AG09319 (cell line): ENCODE measurements around the gene CYP27A1.
A peak's percentile ranks its signal among the peaks of the same experiment; 100 is the strongest.

Experiments
- DNase-seq: peaks from one replicate; pipeline ENCODE4 v3.0.0-alpha.2; 2010; ENCODE audit warnings: low read depth; ENCODE audit errors: extremely low read depth
- TF ChIP-seq, protein P1 (sequence below): IDR thresholded peaks from 2 replicates; pipeline ENCODE4 v1.5.1; 2011; ENCODE audit warnings: low read depth, mild to moderate bottlenecking, inconsistent platforms, low read length, moderate library complexity

The CYP27A1 gene

DNA sequence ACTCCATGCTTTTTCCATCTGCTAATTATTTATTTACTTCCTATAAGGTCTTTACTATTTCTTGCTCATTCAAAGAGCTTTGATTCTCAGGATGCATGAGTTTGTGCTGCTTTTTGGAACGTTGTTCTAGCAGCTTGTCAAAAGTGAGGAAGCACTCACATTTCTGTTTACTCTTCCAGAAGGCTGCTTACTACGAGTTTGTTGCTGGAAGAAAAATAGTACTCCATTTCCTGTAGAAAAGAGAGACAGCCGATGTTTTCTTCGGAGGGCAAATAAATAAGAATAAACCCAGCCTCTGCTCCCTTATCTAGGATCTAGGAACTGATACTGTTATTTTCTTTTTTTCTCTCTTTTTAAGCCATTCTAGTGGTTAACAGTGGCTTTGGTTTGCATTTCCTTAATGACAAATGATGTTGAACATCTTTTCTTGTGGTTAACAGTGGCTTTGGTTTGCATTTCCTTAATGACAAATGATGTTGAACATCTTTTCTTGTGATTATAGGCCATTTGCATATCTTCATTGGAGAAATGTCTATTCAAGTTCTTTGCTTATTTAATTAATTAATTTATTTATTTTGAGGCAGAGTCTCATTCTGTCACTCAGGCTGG lies 20.5 kb downstream of the CYP27A1 start:
- TF ChIP-seq, protein P1, sequence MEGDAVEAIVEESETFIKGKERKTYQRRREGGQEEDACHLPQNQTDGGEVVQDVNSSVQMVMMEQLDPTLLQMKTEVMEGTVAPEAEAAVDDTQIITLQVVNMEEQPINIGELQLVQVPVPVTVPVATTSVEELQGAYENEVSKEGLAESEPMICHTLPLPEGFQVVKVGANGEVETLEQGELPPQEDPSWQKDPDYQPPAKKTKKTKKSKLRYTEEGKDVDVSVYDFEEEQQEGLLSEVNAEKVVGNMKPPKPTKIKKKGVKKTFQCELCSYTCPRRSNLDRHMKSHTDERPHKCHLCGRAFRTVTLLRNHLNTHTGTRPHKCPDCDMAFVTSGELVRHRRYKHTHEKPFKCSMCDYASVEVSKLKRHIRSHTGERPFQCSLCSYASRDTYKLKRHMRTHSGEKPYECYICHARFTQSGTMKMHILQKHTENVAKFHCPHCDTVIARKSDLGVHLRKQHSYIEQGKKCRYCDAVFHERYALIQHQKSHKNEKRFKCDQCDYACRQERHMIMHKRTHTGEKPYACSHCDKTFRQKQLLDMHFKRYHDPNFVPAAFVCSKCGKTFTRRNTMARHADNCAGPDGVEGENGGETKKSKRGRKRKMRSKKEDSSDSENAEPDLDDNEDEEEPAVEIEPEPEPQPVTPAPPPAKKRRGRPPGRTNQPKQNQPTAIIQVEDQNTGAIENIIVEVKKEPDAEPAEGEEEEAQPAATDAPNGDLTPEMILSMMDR: no peak
- no peak for DNase-seq

DNA sequence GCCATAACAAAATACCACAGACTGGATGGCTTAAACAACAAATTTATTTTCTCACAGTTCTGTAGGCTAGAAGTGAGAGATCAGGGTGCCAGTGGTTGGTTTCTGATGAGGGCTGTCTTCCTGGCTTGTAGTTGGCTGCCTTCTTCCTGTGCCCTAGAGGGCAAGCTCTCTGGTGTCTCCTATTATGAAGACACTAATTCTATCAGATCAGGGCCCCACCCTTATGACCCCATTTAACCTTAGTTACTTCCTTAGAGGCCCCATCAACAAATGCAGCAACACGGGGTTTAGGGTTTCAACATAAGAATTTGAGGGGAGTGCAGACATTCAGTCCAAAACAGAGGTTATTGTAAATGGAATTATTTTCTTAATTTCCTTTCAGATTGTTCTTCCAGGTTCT lies 22.9 kb downstream of the CYP27A1 start:
- no peak for DNase-seq
- TF ChIP-seq, protein P1: no peak

DNA sequence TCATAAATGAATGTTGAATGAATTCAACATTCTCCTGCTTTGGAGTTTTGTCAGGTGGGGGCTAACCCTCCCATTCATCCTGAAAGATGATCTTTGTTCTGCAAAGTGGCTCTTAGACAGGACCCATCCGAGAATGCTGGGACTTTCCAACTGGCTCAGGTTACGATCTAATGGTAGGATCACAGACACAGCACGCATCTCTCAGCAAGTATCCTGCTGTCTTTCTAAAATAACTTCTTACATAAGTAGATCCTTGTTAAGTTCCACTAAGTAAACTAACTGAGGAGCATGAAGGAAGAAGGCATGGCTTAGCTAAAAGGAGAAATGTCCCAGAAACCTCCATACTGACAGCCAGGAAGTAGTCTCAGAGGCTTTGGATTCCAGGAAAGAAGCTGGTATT lies 23.7 kb downstream of the CYP27A1 start:
- TF ChIP-seq, protein P1: no peak
- no peak for DNase-seq

DNA sequence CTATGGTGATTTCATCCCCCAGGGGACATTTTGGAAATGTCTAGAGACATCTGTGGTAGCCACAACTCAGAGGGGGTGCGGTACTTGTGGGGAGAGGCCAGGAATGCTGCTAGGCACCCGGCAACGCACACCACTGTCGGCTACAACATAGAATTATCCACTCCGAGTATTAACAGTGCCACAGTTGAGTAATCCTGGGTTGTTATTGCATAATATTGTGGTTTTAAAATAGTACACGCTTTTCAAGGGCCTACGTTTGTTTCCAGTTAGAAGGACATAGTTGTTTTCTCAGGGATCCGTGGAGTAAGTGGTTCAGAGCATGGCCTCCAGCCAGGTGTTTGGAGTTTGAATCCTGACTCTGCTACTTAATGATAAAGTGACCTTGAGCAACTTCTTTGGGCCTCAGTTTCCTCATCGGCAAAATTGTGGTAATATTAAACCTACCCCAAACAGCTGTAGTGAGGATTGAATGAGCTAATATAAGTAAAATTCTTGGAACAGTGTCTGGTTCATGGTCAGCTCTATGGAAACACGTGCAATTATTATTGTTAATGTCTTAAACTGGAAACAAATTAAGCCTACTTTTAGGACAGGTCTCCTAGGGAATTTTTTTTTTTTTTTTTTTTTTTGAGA lies 24.5 kb downstream of the CYP27A1 start:
- TF ChIP-seq, protein P1: no peak
- peak; percentile 98 for DNase-seq

DNA sequence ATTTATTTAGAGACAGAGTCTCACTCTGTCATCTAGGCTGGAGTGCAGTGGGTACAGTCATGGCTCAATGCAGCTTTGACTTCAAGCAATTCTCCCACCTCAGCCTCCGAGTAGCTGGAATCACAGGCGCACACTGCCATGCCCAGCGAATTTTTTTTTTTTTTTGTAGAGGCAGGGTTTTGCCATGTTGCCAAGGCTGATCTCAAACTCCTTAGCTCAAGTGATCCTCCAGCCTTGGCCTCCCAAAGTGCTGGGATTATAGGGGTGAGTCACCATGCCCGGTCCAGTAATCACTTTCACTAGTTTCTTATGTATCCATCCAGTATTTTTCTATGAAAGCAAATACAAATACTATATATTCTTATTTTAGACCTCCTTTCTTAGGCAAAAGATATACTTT lies 25.7 kb downstream of the CYP27A1 start:
- TF ChIP-seq, protein P1: no peak
- no peak for DNase-seq

DNA sequence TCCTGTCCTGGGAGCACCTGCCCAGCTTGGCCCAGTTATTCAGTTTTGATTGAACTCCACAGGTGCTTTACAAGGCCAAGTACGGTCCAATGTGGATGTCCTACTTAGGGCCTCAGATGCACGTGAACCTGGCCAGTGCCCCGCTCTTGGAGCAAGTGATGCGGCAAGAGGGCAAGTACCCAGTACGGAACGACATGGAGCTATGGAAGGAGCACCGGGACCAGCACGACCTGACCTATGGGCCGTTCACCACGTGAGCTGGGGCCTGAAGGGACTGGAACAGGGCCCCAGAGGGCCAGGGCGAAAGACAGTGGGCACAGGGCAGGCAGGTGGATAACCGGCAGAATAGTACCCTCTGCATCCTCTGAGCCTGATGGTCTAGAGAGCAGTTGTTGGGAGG lies 27.6 kb downstream of the CYP27A1 start:
- no peak for DNase-seq
- TF ChIP-seq, protein P1: no peak

DNA sequence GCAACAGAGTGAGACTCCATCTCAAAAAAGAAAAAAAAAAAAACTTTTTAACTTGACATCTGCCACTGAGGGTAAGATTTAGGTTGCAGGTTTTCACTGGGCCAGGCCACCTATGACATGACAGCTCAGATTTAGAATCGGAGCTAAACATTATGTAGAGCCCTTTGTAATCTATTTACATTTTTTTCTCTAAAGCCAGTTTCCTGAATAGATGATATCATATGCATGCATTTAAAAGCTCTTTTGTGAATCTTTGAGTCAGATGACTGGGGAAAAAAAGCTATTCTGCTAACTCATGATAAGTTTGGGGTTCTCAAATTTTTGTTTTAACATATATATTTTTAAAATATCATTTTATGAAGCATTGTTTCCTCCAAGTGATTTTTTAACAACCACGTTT lies 28.3 kb downstream of the CYP27A1 start:
- TF ChIP-seq, protein P1: no peak
- no peak for DNase-seq
